Inflammatory macrophage treated with lipopolysaccharide for 1 hour (primary cell): ENCODE measurements around the gene LRG1.
"Not testable (repeated sequence)": the region's sequence is repeated elsewhere in the genome, so short reads cannot be mapped to it uniquely, and the experiment has no call there.

ENCODE experiments used
- DNase-seq, 2 donors: peaks; one replicate each; pipeline ENCODE4 v3.0.0-alpha.2; 2020 to 2022

The LRG1 gene

DNA sequence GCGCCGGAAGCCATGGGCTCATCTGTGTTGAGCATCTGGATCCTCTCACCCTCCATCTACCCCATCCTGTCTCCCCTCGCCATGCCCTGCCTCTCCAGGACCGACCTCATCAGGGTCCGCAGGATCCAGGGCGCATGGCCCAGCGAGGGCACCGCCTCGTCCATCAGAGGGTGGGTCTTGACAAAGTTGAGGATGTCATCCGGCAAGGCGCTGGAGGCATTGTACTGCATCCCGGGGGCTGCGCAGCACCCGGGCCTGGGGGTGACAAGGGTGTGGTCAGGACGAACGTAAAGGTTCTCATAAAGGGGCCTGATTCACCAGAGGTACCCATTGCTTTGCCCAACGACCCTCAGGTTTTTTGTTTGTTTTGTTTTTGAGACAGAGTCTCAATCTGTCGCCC lies 10.2 kb upstream of the LRG1 start:
- DNase-seq = no peak

DNA sequence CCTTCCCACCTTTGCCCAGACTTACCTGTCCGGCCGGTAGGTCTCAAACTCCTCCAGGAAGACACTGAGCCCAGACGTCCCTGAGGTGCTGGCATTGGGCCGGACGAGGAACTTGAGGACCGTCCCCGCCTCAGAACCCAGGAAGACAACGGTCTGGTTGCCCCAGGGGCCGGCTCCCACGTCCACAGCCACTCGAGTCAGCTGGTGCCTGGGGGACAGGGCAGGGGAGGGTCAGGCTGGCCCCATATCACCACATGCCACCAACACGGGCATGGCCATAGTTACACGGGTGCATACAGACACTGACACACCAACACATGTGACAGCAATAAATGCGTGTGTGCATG lies 8.4 kb upstream of the LRG1 start:
- DNase-seq = no peak

DNA sequence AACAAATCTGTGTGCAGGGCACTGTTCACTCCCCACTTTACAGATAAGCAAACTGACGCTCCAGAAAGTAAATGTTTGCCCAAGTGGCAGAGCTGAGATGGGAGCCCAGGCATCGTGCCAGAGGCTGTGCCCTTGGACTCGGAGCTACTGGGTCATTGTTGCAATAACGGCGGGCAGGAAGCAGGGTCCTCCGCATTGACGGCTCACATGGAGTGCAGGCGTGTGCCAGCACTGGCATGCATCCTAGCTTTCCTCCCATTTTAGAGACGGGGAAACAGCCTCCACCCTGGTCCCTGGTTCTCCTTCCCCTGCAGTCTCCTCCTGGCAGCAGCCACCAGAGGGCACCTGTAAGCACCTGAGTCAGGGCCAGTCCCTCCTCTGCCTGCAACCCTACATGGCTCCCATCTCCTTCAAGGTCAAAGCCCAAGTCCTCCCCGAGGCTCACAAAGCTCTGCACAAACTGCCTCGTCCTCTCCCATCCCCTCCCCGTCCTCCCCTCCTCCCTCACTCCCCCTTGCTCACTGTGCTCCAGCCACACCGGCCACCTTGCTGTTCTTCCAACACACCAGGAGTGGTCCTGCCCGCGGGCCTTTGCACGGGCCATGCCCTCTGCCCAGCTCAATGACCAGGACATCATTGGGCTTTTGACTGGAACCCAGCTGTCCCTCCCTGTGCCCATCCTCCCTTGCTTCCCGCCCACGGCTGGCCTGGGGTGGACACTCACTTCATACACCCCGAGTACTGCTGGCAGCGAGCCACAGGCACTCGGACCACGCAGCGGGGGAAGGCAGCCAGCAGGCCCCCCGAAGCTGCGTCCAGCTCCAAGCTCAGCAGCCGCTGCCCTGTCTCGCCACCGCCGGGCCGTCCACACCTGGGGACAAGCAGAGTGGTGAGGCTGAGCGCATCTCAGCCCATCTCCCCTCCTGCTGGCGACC lies 7.7 kb upstream of the LRG1 start:
- no peak for DNase-seq

DNA sequence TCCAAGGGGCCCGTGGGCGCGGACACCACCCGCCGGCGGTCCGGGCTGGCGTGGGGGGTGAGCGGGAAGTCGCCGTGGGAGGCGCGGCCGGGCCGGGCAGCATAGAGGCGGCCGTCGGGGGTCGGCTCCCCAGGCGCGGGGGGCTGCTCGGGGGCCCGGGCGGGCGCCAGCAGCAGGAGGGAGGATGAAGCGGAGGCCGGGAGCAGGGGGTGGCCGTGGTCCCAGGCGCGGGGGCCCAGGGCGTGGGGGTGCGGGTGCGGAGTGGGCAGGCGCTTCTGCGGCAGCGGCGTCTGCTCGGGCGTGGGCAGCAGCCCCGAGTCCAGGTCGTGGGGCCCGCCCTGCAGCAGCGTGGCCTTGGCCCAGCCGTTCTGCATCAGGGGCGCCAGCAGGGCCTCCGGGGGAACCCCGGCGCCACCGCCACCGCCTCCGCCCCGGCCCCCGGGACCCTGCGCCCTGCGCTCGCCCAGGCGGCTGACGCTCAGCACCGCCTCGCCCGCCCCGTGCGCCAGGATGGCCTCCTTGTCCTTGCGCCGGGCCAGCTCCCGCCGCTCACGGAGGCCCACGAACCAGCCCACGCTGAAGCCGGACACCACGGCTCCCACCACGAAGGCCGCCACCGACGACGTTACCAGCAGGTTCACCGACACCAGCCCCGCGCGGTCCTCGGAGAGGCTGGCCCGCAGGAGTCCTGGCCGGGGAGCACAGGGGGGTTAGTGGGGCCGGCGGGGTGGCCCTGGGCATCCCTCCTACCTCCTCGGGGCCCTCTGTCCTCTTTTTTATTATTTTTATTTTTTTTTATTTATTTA lies 4.2 kb upstream of the LRG1 start:
- DNase-seq = no peak

GRCh38 chr19:4542896-4543841 lies 3.3 kb upstream of the LRG1 start:
- DNase-seq = peak; percentile 66 to 70

DNA sequence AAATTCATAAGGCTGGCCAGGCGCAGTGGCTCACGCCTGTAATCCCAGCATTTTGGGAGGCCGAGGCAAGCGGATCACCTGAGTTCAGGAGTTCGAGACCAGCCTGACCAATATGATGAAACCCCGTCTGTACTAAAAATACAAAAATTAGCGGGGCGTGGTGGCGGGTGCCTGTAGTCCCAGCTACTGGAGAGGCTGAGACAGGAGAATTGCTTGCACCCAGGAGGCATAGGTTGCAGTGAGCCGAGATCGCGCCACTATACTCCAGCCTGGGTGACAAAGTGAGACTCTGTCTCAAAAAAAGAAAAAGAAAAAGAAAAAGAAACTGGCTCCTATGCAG lies 1.9 kb upstream of the LRG1 start:
- not testable (repeated sequence) for DNase-seq

- peak; percentile 77 to 78 for DNase-seq
Measured at GRCh38 chr19:4541114-4541805, 1.4 kb upstream of the LRG1 start.

GRCh38 chr19:4539169-4539692 lies 605 bp downstream of the LRG1 start:
- no peak for DNase-seq

GRCh38 chr19:4538601-4538954 lies 1.3 kb downstream of the LRG1 start:
- DNase-seq = no peak

- DNase-seq = no peak
Measured at GRCh38 chr19:4537953-4538600, 1.8 kb downstream of the LRG1 start.

GRCh38 chr19:4536798-4537197 lies 3.0 kb downstream of the LRG1 start:
- DNase-seq = no peak

DNA sequence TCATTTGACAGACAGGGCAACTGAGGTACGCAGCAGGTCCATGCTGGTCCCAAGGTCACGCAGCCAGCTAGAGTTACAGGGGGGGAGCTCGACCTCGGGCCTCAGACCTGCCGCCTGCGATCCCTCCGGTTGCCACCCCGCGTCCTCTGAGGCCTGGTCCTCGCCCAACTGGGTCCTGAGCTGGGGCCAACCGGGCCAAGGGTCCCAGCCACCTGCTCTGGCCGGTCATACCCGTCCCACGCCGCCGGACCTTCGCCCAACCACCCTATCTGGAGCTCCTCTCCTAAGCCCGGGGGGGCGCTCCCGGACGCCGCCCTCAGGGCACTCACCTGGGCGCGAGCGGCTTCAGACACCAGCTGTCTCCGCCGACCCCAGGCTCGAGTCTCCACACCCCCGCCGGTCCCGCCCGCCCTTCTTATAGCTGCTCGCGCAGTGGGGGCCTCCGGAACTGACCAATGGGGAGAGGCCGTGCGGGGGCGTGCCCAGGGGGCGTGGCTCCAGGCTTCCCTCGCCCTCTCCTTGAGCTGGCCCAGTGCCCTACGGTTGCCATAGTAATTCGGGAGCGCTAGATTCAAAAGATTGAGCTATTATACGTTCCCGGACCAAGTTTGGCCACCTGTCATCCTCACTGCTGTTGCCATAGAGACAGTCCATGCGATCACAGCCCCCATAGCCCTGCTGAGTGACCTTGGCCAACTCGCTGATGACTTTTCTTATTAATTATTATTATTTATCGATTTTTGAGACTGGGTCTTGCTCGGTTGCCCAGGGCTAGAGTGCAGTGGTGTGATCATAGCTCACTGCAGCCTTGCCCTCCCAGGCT lies 4.8 kb downstream of the LRG1 start, which contains the start of gene PLIN5:
Gene PLIN5 (minus strand): TSS at position 389 of the 823 bp plus-strand sequence. CDS start 1,150 bp downstream, outside the sequence.
- peak; percentile 38 to 78 for DNase-seq

DNA sequence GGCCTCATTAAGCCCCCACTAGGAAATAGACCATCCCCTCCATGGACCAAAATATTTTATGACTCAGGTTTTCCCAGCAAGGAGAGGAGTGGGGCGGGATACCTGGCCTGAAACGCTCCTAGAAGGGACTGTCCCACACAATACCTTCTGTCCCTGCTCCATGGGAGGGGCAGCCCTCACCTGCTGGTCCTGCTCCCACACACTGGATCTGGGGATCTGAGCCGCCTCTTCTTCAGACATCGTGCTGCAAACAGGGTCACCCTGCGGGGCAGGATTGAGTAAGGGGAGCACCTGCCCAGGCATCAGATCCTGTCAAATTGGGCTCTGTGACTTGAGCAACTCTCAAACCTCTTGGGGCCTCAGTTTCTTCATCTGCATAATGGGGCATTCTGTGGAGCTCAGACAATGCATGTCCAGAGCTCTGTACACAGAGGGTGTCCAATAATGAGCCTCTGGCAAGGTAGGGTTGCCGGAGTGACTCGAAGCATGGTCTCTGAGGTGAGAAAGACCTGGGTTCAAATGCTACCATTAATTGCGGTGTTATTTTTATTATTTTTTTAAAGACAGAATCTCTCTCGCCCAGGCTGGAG lies 5.9 kb downstream of the LRG1 start:
- DNase-seq = no peak

- no peak for DNase-seq
Measured at GRCh38 chr19:4533334-4533733, 6.5 kb downstream of the LRG1 start.

DNA sequence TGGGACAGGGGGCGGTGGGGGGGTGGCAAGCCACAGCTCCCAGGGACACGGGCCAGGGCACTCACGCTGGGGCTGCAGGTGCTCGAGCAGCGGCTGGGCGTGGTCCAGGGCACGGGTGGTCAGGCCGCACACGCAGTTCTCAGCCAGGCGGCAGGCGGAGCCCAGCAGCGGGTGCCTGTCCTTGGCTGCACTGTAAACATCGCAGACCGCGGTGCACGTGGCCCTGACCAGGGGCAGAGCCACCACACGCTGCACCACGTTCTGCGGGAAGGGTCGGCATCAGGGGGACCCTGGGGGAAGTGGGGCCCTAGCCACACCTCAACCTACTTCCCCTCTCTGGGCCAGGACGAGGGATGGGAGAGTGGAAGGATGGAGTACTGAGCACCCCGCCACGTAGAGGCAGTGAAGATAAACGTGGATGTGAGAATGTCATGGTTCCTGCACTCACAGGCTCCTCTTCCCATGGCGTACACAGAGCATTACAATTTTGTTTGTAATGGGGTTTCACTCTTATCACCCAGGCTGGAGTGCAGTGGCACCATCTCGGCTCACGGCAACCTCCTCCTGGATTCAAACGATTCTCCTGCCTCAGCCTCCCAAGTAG lies 8.2 kb downstream of the LRG1 start:
- no peak for DNase-seq

- DNase-seq = no peak
Measured at GRCh38 chr19:4529924-4530522, 9.8 kb downstream of the LRG1 start.

DNA sequence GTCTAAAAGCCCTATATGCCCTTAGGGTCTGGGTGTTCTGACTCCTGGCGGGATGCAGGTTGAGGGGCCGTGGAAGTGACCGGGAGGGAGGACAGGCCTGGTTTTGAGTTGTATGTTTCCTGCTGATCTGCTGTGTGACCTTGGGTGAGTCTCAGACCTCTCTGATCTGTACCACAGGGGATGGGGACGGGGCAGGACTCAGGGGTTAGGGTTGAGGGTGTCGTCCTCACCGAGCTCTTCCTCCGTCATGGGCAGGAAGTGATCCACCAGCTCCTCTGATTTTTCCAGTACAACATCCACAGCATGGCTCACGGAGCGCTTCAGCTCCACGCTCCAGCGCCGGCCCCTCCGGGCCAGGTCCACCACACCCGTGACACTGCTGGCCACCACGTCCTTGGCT lies 11.0 kb downstream of the LRG1 start:
- DNase-seq = no peak

DNA sequence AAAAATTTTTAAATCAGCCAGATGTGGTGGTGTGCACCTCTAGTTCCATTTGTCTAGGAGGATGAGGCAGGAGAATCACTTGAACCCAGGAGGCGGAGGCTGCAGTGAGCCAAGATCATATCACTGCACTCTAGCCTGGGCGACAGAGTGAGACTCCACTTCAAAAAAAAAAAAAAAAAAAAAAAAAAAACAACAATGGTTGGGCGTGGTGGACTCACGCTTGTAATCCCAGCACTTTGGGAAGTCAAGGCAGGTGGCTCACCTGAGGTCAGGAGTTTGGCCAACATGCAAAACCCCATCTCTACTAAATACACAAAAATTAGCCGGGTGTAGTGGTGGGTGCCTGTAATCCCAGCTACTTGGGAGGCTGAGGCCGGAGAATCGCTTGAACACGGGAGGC lies 12.5 kb downstream of the LRG1 start:
- DNase-seq = not testable (repeated sequence)

DNA sequence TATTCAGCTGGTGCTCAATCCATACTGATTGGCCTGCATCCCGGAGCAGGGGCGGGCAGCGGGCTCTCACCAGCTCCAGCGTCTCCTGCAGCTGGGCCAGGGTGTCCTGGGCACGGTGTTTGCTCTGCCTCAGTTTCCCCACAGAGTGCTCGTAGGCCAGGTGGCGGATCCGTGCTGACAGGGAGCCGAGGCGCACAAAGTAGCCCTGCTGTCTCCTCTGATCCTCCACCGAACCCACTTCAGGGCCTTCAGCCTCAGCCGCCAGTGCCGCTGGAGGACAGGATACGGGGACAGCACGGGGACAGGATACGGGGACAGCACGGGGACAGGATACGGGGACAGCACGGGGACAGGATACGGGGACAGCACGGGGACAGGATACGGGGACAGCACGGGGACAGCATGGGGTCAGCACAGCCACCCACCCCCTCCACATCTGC lies 14.3 kb downstream of the LRG1 start:
- DNase-seq = no peak
